ENCODE measurements around the gene PSMF1. TPM values are rescaled to one million over a fixed set of nuclear protein-coding genes. Genes with fewer than 3 reads are reported as not detected.

The PSMF1 gene
- total RNA-seq, 1 donor from 2014 or later, result 126 TPM

DNA sequence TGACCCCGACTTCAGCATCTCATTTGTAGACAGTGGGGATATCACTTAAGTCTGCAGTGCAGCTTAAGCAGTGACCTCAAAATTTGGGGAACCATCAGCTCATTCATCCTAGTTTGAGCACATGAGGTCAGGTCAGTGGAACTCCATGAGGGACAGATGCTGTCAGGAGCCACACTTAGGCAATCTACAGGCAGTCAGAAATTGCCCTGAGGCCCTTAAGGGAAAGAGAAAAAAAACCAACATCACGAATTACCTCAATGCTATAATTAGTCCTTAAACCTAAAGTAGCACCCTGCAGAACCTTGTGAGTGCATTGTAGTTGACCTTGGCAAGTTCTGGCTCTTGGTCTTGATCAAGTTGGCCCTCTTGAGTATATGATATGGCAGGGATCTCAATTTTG is 45.3 kb downstream of the PSMF1 start:
- no peak for DNase-seq (ENCODE audit: low spot score)

DNA sequence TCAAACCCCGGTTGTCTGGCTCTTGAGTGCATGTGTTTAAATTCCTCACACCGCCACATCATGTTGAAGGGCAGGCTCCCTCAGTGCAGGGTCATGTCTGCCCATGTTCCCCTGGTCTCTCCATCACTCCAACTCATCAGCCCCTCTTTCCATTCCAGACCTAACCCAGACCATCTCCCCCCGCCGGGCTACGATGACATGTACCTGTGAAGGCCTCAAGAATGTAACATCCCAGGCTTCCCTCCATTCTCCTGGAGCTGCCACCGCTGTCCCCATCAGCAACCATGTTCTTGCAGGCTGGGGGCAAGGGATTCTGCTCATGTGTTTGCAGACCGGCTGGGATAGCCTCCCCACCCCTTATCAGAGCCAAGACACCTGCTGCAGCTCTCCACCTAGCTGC is 46.5 kb downstream of the PSMF1 start:
- DNase-seq (ENCODE audit: low spot score), result no peak

DNA sequence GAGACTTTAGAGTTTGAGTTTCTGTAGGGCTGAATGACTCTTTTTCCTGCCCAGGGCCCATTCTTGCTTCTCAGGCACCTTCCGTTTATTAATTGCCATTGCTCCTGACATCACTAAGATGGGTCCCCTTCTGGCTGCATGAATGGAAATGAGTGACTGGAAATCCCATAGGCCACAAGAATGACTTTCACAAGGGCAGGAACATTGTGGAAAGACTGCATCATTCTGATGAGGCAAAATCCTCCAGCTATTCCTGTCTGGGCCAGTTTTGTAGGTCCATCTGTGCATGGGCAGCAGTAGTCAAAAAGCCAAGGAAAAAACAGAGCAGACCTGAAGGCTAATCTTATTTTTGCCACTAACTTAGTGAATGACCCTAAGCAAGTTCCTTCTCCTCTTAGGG is 47.1 kb downstream of the PSMF1 start:
- DNase-seq (ENCODE audit: low spot score), result no peak

DNA sequence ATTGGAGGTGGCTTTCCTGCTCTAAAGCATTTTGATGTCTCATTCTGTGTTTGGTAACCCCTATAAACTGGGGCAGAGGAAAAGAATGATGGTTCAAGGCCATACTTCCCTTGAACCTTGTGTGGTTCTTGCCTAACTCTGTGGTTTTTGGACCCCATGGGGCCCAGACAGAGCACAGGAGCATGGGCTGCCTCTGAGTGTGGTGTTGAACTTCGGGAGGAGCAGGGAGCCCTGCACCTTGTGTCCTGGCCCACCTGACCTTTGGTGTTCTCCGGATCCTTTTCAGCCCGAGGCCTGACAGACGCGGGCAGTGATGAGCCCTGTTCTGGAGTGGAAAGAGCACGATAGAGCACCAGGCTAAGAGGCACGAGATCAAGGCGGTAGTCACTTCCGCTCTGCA is 47.5 kb downstream of the PSMF1 start:
- DNase-seq (ENCODE audit: low spot score), result no peak

DNA sequence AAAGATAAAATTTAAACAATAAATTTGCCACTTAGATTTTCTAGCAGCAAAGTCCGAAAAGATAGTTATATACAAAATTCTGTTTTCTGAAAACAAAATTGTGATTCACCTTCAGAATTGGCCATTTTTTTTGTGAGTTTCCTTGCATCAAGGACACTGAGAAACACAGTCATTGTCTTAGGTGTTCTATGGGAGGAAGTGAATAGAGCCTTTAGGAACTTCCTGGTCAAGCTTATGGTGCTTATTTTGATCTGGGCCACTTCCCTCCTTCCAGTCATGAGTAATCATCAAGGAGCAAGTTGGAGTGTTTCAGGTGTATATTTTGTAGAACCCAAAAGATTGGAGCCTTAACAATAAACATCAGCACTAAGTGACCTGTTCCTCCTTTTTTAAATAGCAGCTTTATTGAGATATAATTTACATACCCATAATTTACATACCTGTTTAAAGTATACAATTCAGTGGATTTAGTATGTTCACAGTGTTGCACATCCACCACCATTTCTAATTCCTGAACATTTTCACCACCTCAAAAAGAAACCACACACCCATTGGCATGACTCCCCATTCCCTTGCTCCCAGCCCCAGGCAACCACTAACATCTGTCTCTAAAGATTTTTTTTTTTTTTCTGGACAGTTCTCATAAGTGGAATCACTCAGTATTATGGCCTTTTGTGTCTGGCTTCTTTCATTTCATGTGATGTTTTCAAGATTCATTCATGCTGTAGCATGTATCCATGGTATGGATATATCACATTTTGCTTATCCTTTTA is 48.7 kb downstream of the PSMF1 start:
- DNase-seq (ENCODE audit: low spot score), result no peak

DNA sequence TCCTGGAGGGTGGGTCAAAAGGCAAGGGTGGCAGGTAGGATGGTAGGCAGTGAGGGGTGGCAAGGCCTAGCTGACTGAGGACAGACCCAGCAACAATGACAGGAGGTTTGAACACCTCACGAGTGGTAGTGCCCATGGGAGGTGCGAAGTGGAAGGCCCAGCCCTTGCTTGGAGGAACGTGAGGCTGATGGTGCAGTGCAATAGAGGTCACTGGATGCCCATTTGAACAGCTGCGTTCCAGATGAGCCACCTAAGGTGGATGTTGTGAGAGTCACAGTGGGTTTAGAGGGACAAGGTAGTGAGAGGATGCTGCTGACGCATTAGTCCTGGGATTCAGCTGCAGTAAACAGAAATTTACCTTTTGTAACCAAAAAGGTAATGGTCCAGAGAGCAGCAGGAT is 50.8 kb downstream of the PSMF1 start:
- DNase-seq (ENCODE audit: low spot score), result no peak

DNA sequence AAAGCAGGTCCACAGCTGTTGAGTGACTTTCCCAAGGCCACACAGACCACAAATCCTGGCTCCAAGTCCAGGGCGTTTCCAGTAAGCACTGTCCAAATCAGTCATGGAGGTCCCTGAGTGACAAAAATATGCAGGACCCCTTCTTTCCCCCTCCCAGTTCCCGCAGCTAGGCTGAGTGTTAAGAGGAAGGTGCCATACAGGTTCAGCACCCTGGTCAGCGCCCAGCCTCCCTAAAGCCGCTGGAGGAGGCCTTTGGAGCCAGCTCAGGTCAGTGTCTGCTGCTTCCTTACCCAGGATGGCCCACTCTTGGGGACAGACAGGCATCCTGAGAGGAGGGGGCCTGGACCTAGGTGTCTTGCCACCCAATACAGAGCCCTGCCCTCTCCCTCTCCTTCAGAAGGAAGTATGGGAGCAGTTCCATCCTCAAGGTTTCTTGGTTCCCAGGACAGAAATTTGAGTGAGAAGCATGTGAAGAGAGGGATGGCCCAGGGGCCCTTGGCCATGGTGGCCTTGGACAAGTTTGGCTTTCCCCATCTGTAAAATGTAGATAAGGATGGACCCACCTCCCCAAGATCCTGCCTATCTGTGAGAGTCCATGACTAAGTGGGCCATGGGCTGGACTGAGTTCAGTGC is 53.2 kb downstream of the PSMF1 start:
- DNase-seq (ENCODE audit: low spot score), result no peak

DNA sequence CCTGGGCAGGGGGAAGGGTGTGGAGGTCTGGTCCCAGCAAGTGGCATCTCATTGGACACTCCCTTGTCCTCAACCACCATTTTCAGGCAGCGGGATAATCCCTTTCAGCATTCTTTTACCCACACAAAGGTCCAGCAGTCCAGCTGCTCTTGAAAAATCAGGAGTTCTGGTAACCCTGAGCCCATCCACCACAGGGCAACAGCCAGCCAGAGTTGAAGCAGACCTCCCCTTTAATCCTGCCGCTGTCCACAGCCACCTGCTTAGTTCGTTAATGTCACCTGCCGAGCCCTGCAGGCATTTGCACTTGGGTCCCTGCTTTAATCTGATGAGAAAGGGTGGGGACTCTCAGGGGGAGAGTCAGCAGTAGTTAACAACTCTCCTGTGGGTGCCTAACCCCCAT is 55.3 kb downstream of the PSMF1 start:
- DNase-seq (ENCODE audit: low spot score), result no peak

DNA sequence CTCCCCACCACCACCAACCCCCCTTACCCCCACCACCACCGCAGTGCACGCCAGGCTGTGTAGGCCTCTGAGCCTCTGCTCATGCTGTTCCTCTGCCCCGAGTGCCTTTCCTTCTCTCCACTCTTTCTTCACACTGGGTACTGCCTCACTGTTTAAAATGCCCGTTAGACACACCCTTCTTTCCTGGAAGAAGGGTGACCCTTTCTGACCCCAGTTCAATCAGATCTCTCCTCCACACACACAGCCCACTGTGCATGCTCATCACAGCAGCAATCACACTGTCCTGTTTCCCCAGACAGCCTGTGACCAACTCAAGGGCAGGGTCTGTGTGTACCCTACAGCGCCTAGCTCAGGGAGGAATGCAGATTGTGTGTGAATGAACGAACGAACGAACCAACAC is 56.4 kb downstream of the PSMF1 start:
- DNase-seq (ENCODE audit: low spot score), result no peak

DNA sequence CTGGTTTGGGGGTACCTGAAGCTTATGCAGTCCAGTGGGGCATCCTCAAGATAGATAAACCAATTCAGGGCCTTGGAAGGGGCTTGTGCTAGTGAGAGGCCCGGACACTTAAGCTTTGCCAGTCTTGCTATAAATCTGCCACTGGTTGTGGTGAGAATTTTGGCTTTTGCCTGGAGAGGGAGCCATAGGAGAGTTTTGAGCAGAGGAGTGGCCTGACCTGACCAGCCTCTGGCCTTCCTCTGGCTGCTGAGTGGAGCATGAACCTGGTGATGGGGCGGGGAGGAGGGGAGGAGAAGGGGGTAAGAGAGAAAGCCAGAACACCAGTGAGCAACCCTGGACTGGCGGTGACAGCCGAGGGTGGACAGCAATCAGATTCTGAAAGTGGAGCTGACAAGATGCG is 59.3 kb downstream of the PSMF1 start:
- DNase-seq (ENCODE audit: low spot score), result no peak

DNA sequence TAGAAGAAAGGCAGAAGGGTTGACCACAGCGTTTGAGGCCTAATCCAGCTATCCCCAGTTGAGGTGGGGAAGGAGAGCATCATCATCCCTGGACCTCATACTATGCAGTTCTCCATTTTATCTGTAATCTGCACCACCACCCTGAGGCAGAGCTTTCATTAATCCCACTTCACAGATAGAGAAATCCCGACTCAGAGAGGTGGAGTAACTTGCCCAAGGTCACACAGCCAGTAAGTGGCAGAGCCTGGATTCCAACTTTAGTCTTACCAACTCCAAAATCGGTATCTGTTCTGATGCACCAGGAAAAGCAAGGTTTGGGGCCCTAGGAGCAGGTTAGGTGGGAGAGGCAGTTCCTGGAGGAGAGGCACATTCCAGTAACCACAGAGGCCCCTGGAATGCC is 59.7 kb downstream of the PSMF1 start:
- DNase-seq (ENCODE audit: low spot score), result no peak

DNA sequence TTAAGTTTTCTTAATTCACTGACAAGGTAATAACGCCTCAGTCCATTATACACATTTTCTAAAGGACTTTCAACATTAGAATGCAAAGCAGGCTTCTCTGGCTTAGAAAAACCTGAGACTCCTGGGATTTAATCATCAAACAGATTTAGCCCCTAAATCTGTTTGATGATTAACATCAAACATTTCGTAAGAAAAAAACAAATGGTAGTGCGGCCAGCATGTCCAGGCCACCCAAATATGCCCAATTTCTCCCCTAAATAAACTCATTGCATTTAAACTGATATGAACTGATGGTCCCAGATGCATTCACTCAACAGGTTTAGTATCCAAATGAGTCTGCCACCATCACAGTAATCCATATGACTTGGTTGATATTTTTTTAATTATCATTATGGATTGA is 60.2 kb downstream of the PSMF1 start:
- DNase-seq (ENCODE audit: low spot score), result no peak

DNA sequence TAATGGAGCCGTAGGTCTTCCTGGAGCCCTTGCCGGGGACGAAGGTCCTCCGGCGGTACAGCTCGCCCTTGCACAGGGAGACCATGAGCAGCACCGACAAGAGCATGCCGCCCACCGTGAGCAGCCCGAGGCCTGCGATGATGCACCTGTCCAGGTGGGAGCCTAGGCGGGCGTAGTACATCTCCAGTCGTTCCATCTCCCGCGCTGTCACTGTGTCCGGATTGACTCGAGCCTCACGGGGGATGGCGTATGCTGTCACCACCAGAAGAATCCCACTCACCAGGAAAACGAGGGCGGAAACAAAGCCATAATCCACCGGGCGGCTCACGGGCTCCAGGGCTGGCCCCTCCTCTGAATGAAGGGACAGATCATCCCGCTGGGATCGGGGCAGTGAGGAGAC is 62.5 kb downstream of the PSMF1 start:
- DNase-seq (ENCODE audit: low spot score), result no peak

DNA sequence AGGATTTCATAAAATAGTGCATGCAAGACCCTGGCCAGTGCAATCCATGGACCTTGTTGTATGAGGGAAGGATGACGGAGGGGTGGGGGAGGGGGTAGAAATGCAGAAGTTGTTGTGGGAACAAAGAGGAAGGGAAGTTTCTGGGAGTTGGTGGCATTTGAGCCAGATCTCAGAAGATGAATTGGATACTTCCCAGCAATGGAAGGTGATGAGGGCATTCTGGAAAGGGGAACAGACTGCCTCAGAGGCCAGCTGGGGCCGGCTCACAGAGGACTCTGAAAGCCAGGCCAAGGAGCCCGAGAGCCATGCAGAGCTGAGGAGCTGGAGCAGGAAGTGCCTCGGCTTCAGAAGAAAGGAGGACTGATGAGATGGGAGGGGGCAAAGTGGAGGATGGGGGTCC is 63.7 kb downstream of the PSMF1 start:
- no peak for DNase-seq (ENCODE audit: low spot score)

DNA sequence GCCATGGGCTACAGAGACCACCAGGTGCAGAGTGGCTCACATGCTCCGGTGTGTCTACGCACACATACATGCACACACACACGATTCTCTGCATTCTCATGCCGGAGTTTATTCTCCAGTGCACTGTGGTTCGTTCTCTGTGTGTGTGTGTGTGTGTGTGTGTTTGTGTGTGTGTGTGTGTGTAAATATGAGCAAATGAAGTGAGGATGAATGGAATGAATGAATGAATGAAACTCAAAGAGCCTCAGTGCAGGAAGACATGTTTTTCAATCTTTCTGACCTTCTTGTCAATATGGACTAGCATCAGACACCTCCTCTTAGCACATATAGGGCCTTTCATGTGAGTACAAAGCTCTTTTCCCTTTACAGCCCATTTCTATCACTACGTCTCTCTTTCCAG is 64.8 kb downstream of the PSMF1 start:
- no peak for DNase-seq (ENCODE audit: low spot score)

DNA sequence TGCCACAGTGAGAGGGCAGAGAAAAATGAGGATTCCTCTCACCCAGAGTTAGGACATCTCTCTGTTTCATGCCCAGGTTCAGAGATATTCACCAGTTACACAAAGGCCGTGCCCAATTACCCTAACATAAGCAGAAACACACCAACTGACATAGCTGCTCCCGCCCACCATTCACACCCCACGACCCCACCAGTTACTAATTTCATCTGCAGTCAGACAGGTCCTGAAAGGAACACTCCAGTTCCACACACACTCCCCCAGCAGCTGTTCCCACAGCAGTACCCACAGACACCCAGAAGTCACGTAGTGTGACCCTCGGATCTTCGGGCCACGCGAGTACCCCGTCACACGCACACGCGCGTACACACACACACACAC is 65.8 kb downstream of the PSMF1 start:
- DNase-seq (ENCODE audit: low spot score), result no peak

DNA sequence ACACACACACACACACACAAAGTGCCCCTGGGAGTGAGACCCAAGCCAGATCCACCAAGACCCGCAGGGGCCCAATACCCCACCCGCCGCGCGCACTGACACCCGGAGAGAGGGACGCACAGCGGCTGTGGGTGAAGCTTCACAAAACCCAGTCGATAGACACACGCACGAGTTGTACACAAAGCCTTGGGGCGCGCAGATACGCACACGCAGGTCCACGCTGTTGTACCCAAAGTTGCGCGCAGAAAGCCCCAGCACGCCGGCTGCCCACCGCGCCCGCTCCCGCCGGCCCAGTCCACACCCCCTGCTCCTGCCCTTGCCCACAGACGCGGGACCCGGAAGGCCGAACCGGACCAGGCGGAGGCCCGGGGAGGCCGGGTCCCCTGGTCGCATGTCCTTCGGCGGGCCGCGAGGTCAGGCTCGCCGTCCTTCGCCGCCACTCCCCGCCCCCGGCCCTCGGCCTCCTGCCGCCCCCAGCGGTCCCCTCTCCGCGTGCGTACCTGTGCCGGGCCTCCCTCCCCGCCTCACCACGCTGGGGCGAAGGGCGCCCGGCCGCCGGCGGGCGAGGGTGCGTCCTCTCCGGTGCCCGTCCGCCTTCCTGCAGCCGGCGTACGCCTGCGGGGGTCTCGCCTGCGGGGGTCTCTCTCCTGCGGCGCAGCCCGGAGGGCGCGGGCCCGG is 66.4 kb downstream of the PSMF1 start, which contains the start of gene TMEM74B:
Gene TMEM74B (minus strand): TSS at position 344 of the 678 bp plus-strand sequence. CDS start 1,180 bp downstream, outside the sequence.
- no peak for DNase-seq (ENCODE audit: low spot score)

DNA sequence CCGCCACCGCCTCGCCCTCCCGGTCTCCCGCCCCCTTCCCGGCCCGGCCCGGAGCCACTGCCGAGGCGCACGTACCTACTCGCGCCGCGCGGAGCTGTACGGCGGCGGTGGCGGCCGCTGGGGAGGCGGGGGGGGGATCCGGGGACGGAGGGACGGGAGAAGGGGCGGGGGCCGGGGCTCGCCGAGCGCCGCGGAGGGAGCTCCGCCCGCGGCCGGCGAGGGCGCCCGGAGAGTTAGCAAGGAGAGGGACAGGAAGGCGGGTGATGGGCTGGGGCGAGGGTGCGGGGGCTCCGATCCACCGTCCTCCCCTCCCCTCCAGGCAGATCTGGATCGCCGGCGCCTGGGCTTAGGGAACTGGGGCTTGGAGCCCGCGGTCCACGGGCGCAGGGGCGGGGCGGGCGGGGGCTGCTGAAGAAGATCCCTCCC is 66.9 kb downstream of the PSMF1 start:
- no peak for DNase-seq (ENCODE audit: low spot score)

DNA sequence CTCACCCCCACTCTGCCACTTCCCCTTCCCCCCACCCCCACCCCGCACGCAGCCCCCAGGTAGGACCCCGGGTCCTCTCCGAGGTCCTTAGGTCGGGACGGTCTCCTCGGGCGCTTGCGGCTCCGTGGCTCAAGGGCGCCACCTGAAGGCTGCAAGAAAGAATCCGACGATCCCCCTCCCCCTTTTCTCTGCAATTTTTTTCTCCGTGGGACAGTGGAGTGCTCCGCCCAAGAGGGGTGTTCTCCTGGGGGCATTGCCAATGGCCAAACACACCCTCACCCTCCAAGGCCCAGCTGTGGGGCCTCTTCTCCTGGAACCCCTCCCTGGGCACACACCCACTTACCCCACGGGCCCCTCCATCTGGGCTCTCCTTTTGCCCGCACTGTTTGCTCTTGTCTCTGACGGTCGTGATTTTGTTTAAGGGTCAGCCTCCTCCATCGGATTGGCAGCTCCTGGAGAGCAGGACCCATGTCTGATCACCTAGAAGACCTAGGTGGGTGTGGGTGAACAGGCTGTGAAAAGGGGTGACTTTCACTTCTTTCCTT is 67.5 kb downstream of the PSMF1 start:
- DNase-seq (ENCODE audit: low spot score), result no peak

DNA sequence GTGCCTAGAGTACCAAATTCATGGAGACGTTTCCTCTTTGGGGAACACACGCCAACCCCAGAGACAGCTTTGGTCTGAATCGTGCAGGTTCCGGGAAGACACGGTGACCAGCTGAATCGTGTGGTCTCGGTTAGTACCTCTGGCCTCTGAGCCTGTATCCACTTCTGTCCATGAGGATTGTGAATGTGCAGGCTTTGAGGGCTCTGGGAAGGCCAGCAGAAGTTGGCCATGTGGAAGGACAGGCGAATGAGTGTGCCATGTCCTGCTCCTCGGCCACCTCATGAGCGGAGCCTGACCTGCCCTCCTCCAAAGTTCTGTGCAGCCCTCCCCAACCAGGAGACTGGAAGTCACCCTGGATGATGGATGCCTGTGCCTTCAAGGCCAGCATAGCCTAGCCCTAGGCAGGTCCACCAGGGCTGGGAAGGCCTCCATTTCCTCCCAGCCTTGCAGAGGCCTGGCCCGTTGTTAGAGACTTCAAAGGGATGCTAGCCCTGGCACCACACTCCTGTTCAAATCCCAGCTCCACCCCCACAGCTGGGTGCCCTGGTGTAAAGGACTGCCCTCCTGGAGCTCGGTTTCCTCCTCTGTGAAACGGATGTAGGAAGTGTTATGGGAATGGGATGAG is 68.1 kb downstream of the PSMF1 start:
- DNase-seq (ENCODE audit: low spot score), result no peak

DNA sequence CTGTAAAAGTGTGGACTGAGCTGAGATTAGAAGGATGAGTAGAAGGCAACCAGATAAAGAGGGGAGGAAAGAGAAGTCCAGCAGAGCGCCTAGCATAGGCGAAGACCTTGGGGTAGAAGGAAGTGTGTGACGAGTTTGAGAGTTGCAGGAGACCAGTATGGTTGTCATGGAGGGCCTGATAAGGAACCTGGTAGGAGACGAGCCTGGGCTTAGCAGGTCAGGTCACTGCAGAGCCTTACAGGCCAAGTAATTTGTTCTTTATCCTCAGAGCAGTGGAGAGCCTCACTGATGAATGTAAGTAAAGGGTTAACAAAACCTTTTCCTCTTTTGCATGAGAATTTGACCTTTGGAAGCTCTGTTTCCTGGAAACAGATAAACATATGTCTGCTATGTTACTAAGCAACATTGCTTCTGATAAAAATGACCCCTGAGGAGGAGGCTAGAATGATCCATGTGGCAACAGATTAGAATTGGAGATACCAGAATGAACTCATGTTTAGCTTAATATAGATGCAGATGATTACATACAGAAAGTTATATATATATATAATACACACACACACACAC is 69.3 kb downstream of the PSMF1 start:
- DNase-seq (ENCODE audit: low spot score), result no peak
